NCI-H1417 (cell line): ENCODE results near the gene FNDC3B.

Experiments used
- DNase-seq, 3 experiments: peaks; one replicate each; lab custom pipeline; 2025; lab: John Stamatoyannopoulos, UW

Gene FNDC3B

GRCh38 chr3:172260381-172260780 lies 221.0 kb downstream of the FNDC3B start:
- no peak for DNase-seq

- no peak for DNase-seq
Observed at GRCh38 chr3:172261054-172261453, 221.7 kb downstream of the FNDC3B start.

GRCh38 chr3:172262991-172263608 lies 223.7 kb downstream of the FNDC3B start:
- no peak for DNase-seq

GRCh38 chr3:172263781-172264486 lies 224.6 kb downstream of the FNDC3B start:
- DNase-seq: no peak

GRCh38 chr3:172266103-172266502 lies 226.7 kb downstream of the FNDC3B start:
- DNase-seq: no peak

- DNase-seq: no peak
Observed at GRCh38 chr3:172268425-172268824, 229.0 kb downstream of the FNDC3B start.

GRCh38 chr3:172268868-172269267 lies 229.5 kb downstream of the FNDC3B start:
- no peak for DNase-seq

- no peak for DNase-seq
Observed at GRCh38 chr3:172270557-172271166, 231.3 kb downstream of the FNDC3B start.

GRCh38 chr3:172271386-172271976 lies 232.1 kb downstream of the FNDC3B start:
- no peak for DNase-seq

GRCh38 chr3:172272698-172273097 lies 233.3 kb downstream of the FNDC3B start:
- no peak for DNase-seq

- DNase-seq: no peak
Observed at GRCh38 chr3:172273378-172273777, 234.0 kb downstream of the FNDC3B start.

- DNase-seq: no peak
Observed at GRCh38 chr3:172274906-172275305, 235.5 kb downstream of the FNDC3B start.

- no peak for DNase-seq
Observed at GRCh38 chr3:172275586-172275985, 236.2 kb downstream of the FNDC3B start.

GRCh38 chr3:172276103-172276502 lies 236.7 kb downstream of the FNDC3B start:
- no peak for DNase-seq

GRCh38 chr3:172277151-172277652 lies 237.8 kb downstream of the FNDC3B start:
- no peak for DNase-seq

GRCh38 chr3:172279191-172279640 lies 239.8 kb downstream of the FNDC3B start:
- DNase-seq: peak; percentile 8 to 66 (median 65)

- DNase-seq: no peak
Observed at GRCh38 chr3:172279974-172280373, 240.6 kb downstream of the FNDC3B start.

- no peak for DNase-seq
Observed at GRCh38 chr3:172280406-172281051, 241.2 kb downstream of the FNDC3B start.

GRCh38 chr3:172281884-172282283 lies 242.5 kb downstream of the FNDC3B start:
- no peak for DNase-seq

- no peak for DNase-seq
Observed at GRCh38 chr3:172282850-172283249, 243.5 kb downstream of the FNDC3B start.

GRCh38 chr3:172283841-172284357 lies 244.5 kb downstream of the FNDC3B start:
- DNase-seq: no peak

GRCh38 chr3:172285844-172286243 lies 246.5 kb downstream of the FNDC3B start:
- no peak for DNase-seq
